ENCODE data around the gene LYPLA2.
"Not testable (repeated sequence)": the region's sequence is repeated elsewhere in the genome, so short reads cannot be mapped to it uniquely, and the experiment has no call there.

LYPLA2 gene

DNA sequence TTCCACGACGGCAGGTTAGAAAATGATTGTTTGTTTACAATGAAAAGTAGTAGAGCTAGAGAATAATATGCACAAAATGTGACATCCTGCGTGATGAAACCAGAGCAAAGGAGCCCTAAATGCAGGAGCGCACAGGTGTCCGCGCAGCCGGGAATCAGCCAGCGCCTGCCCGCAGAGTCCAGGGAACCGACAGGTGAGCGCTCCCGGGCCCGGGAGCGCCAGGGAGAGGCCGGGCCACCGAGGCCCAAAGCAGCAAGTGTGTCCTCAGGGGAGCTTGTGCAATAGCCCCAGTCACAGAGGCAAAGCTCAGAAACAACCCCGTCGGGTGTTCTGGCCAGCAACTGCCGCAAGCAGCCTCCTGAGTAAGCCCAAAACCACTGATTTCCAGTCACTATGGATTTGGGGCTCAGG lies 10.4 kb downstream of the LYPLA2 start:
- no peak for DNase-seq

- no peak for DNase-seq
These were observed 10.9 kb downstream of the LYPLA2 start for GRCh38 chr1:23801876-23802275.

- DNase-seq, result not testable (repeated sequence)
These were observed 11.9 kb downstream of the LYPLA2 start for GRCh38 chr1:23802809-23803342.

GRCh38 chr1:23803674-23804073 lies 12.7 kb downstream of the LYPLA2 start:
- no peak for DNase-seq

DNA sequence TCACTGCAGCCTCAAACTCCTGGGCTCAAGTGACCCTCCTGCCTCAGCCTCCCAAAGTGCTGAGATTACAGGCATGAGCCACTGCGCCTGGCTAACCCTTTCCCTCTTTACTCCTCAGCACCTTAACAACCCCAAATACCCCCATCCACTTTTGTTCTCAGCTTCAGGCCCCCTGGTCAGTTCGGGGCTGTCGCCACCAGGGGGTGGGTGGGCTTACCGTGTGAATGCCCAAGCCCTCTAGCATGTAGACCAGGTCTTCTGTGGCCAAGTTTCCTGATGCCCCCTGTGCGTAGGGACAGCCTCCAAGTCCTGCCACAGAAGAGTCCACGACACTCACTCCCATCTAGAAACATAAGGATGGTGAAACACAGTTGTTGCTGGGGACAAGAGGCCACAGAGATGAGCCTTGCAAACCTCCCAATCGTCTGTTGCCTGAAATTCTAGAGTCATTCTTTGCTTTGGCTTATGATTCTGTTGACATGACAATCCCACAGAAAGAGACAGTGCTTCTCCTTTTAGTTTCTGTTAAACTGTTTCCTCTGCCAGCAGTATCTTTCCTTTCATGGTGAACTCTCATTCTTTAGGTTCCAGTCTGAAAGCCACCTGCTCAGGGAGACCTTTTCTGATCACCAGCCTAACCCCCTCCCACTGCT lies 13.4 kb downstream of the LYPLA2 start:
- no peak for DNase-seq

DNA sequence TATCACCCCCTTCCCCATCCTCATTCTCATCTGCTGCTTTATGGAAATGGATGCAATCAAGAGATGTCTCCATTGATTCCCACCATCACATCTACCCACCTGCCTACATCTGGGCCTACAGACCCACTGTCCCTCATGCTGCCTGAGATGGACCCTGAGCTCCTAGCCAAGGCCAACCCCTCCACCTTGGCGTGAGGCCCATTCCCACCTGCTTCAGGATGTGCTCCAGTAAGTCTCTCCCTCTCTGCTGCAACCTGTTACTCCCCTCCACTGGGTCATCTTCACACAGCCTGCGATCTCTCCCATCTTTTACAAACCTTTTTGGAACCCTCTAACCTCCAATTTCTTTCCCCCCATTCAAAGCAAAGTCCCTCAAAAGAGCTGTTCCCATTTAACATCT lies 14.1 kb downstream of the LYPLA2 start:
- DNase-seq, result no peak

DNA sequence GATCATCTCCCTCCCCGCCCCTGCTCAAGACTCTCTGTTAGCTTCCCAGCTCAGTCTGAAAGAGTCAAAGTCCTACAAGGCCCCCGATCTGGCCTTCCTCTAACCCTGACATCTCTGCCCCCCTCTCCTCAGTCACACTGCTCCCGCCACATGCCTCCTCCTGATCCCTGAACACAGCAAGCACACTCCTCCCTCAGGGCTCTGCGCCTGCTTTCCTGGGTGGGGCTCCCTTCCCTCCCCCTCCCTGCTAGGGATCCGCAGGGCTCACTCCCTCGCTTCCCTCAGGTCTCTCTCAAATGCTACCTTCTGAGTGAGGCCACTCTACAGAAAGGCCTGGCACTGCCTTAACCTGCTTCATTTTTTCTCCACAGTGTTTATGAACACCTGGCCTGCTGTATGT lies 15.3 kb downstream of the LYPLA2 start:
- no peak for DNase-seq

- no peak for DNase-seq
These were observed 16.5 kb downstream of the LYPLA2 start for GRCh38 chr1:23807453-23807852.

GRCh38 chr1:23809751-23810171 lies 18.8 kb downstream of the LYPLA2 start:
- DNase-seq, result no peak

- DNase-seq, result no peak
These were observed 20.0 kb downstream of the LYPLA2 start for GRCh38 chr1:23810818-23811540.

DNA sequence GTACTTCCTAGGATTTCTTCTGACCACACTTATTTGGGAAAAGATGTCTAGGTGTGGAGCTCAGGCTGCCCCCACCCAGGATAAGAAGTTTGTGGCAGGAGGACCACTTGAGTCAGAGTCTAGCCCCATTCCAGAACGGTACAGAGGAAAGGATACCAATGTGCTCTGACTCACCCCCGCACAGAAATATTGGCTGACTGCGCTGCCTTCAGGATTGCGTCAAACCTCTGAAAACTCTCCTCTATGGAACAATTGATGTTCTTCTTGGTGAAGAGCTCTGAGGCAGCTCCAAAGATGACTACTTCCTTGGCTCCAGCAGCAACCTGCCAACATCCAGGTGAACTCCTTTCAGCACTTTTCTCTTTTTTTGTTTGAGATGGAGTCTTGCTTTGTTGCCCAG lies 23.1 kb downstream of the LYPLA2 start:
- no peak for DNase-seq

- no peak for DNase-seq
These were observed 25.4 kb downstream of the LYPLA2 start for GRCh38 chr1:23816361-23816760.

GRCh38 chr1:23816906-23817305 lies 26.0 kb downstream of the LYPLA2 start:
- no peak for DNase-seq

GRCh38 chr1:23817633-23818032 lies 26.7 kb downstream of the LYPLA2 start:
- DNase-seq, result no peak

- no peak for DNase-seq
These were observed 32.8 kb downstream of the LYPLA2 start for GRCh38 chr1:23823767-23824166.

DNA sequence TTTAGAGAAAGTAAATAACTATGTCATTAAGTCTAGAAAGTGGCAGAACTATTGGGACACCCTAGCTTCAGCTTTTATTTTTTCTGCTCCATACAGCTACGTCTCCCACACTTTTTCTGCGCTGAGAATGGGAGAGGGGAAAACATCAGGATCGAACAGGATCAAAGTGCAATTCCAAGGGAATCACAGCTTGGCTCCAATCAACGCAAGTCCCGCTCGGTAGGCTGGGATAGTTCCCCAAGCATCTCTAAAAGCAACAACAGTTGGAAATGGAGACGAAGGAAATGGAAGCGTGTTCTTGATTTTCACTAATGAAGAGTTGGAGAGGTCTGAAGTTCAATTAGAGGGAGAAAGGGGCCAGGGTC lies 33.7 kb downstream of the LYPLA2 start:
- DNase-seq, result no peak

- peak; percentile 95 for DNase-seq
These were observed 34.3 kb downstream of the LYPLA2 start, which contains the start of gene HMGCL for GRCh38 chr1:23825076-23825761. HMGCL (minus strand) TSS chr1:23825429; CDS start chr1:23825415, 14 bp downstream.

GRCh38 chr1:23825762-23826522 lies 35.0 kb downstream of the LYPLA2 start:
- no peak for DNase-seq

GRCh38 chr1:23826590-23826989 lies 35.6 kb downstream of the LYPLA2 start:
- DNase-seq, result not testable (repeated sequence)

- no peak for DNase-seq
These were observed 36.8 kb downstream of the LYPLA2 start for GRCh38 chr1:23827717-23828116.

DNA sequence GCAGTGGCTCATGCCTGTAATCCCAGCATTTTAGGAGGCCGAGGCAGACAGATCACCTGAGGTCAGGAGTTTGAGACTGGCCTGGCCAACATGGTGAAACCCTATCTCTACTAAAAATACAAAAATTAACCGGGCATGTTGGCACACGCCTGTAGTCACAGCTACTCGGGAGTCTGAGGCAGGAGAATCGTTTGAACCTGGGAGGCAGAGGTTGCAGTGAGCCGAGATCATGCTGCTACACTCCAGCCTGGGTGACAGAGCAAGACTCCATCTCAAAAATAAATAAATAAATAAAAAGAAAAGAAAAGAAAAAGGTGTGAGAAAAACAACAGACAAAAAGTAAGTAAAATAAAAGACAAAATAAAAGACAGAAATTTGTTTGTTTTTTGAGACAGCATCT lies 43.2 kb downstream of the LYPLA2 start:
- not testable (repeated sequence) for DNase-seq

DNA sequence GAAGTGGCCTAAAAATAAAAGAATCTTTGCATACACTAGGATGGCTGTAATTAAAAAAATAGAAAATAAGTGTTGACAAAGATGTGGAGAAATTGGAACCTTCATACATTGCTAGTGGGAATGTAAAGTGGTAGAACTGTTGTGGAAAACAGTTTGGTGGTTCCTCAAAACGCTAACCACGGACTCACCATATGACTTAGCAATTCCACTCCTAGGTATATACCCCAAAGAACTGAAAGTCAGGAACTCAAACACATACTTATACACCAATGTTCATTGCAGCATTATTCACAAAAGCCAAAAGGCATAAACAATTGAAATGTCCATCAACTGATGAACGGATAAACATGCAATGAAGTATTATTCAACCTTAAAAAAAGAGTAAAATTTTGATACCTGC lies 45.1 kb downstream of the LYPLA2 start:
- no peak for DNase-seq

DNA sequence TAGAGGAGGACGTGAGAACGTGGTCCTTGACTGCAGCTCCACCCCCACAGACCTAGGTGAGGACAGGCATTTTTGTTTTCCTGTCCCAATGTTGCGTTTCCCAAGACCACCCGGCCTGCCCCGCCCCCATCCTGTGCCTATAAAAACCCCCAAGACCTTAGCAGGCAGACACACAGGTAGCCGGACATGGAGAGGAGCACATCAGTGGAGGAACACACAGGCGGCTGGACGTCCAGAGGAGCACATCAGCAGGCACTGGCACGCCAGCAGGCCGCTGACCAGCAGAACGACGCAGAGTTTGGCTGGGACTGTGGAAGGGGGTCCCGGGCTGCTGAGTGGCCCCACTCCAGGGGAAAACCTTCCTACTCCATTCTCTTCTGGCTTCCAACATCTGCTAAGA lies 47.0 kb downstream of the LYPLA2 start:
- no peak for DNase-seq
